Fibroblast of pulmonary artery (primary cell): Measurements from ENCODE around the gene MAP2K1.
"Not testable (repeated sequence)": the region's sequence is repeated elsewhere in the genome, so short reads cannot be mapped to it uniquely, and the experiment has no call there.

ENCODE experiments used
- DNase-seq: peaks from one replicate; pipeline ENCODE4 v3.0.0-alpha.2; 2010; ENCODE audit warnings: low read depth
- H3K4me3 ChIP-seq: replicated peaks from 2 replicates; pipeline ENCODE4 v1.5.1; 2011; ENCODE audit warnings: low read depth, mild to moderate bottlenecking, control low read depth, low read length, moderate library complexity
- TF ChIP-seq, protein P1 (sequence below): IDR thresholded peaks from 2 replicates; pipeline ENCODE4 v1.5.1; 2011; ENCODE audit warnings: mild to moderate bottlenecking, control low read depth, low read length, inconsistent platforms; ENCODE audit errors: missing control alignments

Gene MAP2K1

DNA sequence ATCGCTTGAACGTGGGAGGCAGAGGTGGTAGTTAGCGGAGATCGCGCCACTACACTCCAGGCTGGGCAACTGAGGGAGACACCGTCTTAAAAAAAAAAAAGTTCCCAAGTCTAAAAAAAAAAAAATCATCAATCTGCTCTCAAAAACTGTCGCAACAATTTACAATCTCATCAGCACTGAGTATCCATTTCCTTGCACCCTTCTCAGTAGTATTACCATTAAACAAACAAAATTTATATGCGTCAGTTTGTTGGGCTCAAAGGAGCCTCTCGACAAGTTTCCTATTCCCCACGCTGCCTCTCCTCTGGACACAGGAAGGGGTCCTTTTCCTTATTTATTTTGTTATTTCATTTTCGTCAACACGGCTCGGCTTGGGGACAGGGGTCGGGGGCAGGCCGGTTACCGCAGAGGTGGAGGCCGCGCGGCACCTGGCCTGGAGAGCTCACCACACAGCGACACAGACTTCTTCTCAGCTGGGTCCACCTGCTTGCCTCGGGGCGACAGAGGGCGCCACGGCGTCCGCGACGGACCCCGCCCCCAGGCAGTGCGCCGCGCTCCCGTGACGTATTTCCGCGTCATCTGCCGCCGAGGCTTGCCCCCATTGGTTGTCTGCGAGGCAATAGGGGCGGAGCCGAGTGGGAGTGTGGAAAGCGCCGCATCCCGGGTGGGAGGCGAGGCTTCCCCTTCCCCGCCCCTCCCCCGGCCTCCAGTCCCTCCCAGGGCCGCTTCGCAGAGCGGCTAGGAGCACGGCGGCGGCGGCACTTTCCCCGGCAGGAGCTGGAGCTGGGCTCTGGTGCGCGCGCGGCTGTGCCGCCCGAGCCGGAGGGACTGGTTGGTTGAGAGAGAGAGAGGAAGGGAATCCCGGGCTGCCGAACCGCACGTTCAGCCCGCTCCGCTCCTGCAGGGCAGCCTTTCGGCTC lies at the start of gene MAP2K1:
TSS of gene MAP2K1 (plus strand) at position 709 of the 920 bp plus-strand sequence. CDS start 436 bp downstream, outside the sequence.
- TF ChIP-seq, protein P1, sequence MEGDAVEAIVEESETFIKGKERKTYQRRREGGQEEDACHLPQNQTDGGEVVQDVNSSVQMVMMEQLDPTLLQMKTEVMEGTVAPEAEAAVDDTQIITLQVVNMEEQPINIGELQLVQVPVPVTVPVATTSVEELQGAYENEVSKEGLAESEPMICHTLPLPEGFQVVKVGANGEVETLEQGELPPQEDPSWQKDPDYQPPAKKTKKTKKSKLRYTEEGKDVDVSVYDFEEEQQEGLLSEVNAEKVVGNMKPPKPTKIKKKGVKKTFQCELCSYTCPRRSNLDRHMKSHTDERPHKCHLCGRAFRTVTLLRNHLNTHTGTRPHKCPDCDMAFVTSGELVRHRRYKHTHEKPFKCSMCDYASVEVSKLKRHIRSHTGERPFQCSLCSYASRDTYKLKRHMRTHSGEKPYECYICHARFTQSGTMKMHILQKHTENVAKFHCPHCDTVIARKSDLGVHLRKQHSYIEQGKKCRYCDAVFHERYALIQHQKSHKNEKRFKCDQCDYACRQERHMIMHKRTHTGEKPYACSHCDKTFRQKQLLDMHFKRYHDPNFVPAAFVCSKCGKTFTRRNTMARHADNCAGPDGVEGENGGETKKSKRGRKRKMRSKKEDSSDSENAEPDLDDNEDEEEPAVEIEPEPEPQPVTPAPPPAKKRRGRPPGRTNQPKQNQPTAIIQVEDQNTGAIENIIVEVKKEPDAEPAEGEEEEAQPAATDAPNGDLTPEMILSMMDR = peak; percentile 56
- DNase-seq = peak; percentile 97
- peak within 1 kb of the TSS; percentile 86 for H3K4me3 ChIP-seq

- not testable (repeated sequence) for H3K4me3 ChIP-seq, DNase-seq
These were observed 38.2 kb upstream of the MAP2K1 start for GRCh38 chr15:66348530-66348929.

DNA sequence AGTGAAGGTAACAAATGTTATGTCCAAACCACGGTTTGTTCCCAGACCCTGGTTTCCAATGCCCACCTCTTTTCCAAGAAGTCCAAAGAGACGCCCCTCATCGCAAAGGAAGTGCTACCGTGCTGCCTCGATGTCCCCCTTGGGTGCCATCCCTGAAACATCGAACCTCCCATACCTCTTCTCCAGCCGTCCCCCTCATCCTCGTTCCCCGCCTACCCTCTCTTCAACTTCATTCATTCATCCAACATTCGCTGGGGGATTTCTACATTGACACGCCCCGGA lies 30.7 kb upstream of the MAP2K1 start:
- DNase-seq = no peak
- TF ChIP-seq, protein P1 = no peak
- H3K4me3 ChIP-seq = peak overlapping the region; percentile 87

DNA sequence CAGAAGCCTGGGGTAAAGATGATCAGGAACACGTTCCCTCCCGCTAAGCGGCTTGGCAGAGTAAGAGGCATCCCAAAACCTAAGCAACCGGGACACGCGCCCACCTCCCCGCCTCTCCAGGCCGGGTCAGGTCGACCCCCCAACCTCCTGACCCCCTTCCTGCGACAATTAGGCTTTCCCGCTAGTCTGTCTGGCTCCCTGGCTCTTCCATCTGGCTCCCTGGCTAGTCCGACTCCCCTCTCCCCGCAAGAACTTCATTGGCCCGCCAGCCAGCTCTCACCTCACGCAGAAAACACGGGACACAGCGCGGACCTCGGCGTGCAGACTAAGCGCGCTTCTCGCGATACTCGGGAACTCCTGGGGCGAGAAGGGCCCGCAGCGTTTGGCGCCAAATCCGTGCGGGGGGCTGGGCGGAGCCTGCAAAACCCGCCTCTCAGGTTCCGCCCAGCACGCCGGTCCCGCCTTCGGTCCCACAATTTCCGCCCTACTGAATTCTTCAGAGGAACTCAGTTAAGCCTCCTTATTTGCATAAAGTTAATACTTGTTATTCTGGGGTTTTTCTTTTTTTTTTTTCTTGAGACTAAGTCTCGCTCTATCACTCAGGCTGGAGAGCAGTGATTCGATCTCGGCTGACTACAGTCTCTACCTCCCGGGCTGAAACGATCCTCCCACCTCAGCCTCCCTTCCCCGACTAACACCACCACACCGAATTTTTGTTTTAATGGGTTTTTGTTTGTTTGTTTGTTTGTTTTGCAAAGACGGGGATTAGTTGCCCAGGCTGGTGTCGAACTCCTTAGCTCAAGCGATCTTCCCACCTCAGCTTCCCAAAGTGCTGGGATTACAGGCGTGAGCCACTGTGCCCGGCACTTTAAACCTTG lies 30.1 kb upstream of the MAP2K1 start, which contains the start of gene TIPIN:
TSS of gene TIPIN (minus strand) at position 327 of the 878 bp plus-strand sequence. CDS start 3,738 bp downstream, outside the sequence.
- H3K4me3 ChIP-seq = peak within 1 kb of the TSS; percentile 87
- DNase-seq = peak; percentile 97
- TF ChIP-seq, protein P1 = no peak

GRCh38 chr15:66359740-66360139 lies 27.0 kb upstream of the MAP2K1 start:
- DNase-seq = no peak
- no peak overlapping the region for H3K4me3 ChIP-seq
- TF ChIP-seq, protein P1 = no peak

DNA sequence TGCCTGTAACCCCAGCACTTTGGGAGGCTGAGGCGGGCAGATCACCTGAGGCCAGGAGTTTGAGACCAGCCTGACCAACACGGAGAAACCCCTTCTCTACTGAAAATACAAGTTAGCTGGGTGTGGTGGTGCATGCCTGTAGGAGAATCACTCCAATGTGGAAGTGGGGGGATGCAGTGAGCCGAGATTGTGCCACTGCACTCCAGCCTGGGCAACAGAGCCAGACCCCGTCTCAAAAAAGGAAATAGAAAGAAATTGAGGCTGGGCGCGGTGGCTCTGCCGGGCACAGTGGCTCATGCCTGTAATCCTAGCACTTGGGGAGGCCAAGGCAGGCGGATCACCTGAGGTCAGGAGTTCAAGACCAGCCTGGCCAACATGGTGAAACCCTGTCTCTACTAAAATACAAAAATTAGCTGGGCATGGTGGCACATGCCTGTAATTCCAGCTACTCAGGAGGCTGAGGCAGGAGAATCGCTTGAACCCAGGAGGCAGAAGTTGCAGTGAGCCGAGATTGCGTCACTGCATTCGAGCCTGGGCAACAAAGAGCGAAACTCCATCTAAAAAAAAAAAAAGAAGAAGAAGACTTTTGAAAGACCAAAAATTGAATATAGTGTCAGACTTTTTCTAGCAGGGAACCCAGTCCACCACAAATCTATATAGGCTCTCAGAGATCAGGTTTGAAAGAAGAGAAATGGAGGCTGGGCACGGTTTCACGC lies 24.8 kb upstream of the MAP2K1 start:
- DNase-seq = not testable (repeated sequence)

GRCh38 chr15:66362776-66363175 lies 23.9 kb upstream of the MAP2K1 start:
- no peak for DNase-seq
- H3K4me3 ChIP-seq = no peak overlapping the region
- TF ChIP-seq, protein P1 = no peak

More for the DNA sequence above, 24.8 kb upstream of the MAP2K1 start:
- H3K4me3 ChIP-seq = not testable (repeated sequence)
